IMR-90 (cell line): Measurements from ENCODE around the gene KCNQ1. TPM values are rescaled to one million over a fixed set of nuclear protein-coding genes. Genes with fewer than 3 reads are reported as not detected.

Source experiments
- ATAC-seq: fragments of 200-7000 bp; cut with Tn5 transposase; 2 replicates; pipeline ENCODE4 v1.9.1; 2020; ENCODE audit warnings: low read depth, mild to moderate bottlenecking, moderate library complexity
- BruUV-seq: library from RNA; stranded (reverse); fragments of 400-500 nt; replicated peaks from 2 replicates; lab custom pipeline; 2021; lab: Mats Ljungman, UMichigan
- CTCF ChIA-PET: fragments of 300-600 bp; formaldehyde crosslinking; extraction: SDS; loops from one replicate; lab custom pipeline; 2021; ENCODE audit warnings: antibody characterized with exemption; lab: Yijun Ruan, JAX
- POLR2A ChIA-PET: fragments of 300-600 bp; sonication (Branson Sonifier 250); formaldehyde crosslinking; loops from one replicate; lab custom pipeline; 2022; ENCODE audit warnings: antibody characterized with exemption; ENCODE audit not compliant: unreplicated experiment; lab: Charles Lee
- DNase-seq: peaks from one replicate; pipeline ENCODE4 v3.0.0; 2013
- H2AFZ ChIP-seq: replicated peaks from 2 replicates; pipeline ENCODE3; 2013; ENCODE audit warnings: low read length, mild to moderate bottlenecking; ENCODE audit not compliant: poor library complexity
- H2AK5ac ChIP-seq: 2 replicates; pipeline ENCODE4 v1.6.1; 2013; ENCODE audit warnings: low read depth, low read length, inconsistent platforms
- H2AK9ac ChIP-seq: replicated peaks from 2 replicates; pipeline ENCODE3; 2013; ENCODE audit warnings: mild to moderate bottlenecking, low read depth, low read length, moderate library complexity; ENCODE audit not compliant: poor library complexity
- H2BK120ac ChIP-seq: 2 replicates; pipeline ENCODE4 v1.6.1; 2013; ENCODE audit warnings: low read depth, low read length, inconsistent platforms
- H2BK15ac ChIP-seq: 3 replicates; pipeline ENCODE4 v1.6.1; 2013; ENCODE audit warnings: low read depth, low read length, inconsistent platforms
- H2BK20ac ChIP-seq: 2 replicates; pipeline ENCODE4 v1.6.1; 2013; ENCODE audit warnings: low read depth, mild to moderate bottlenecking, inconsistent platforms, low read length, moderate library complexity
- H2BK5ac ChIP-seq: 2 replicates; pipeline ENCODE4 v1.6.1; 2013; ENCODE audit warnings: mild to moderate bottlenecking, low read depth, low read length, inconsistent platforms; ENCODE audit not compliant: poor library complexity, severe bottlenecking
- H3K14ac ChIP-seq: replicated peaks from 2 replicates; pipeline ENCODE4 v1.6.1; 2013; ENCODE audit warnings: low read depth, low read length, inconsistent platforms
- H3K18ac ChIP-seq: 2 replicates; pipeline ENCODE4 v1.6.1; 2013; ENCODE audit warnings: low read depth, low read length, control low read depth
- H3K23ac ChIP-seq: 2 replicates; pipeline ENCODE4 v1.6.1; 2013; ENCODE audit warnings: low read depth, low read length, inconsistent platforms
- H3K27ac ChIP-seq: 2 replicates; pipeline ENCODE4 v1.5.1; 2013; ENCODE audit warnings: mild to moderate bottlenecking, control low read depth, low read length; ENCODE audit not compliant: insufficient read depth
- H3K27me3 ChIP-seq: 2 replicates; pipeline ENCODE4 v1.6.1; 2013; ENCODE audit warnings: low read length; ENCODE audit not compliant: control insufficient read depth, insufficient read depth
- H3K36me3 ChIP-seq: 2 replicates; pipeline ENCODE4 v1.6.1; 2013; ENCODE audit warnings: low read length, mixed read lengths; ENCODE audit not compliant: control insufficient read depth, insufficient read depth
- H3K4ac ChIP-seq: 2 replicates; pipeline ENCODE4 v1.6.1; 2013; ENCODE audit warnings: low read depth, low read length, inconsistent platforms
- H3K4me1 ChIP-seq: 2 replicates; pipeline ENCODE4 v1.6.1; 2013; ENCODE audit warnings: low read length, mixed read lengths; ENCODE audit not compliant: control insufficient read depth, insufficient read depth
- H3K4me2 ChIP-seq: 2 replicates; pipeline ENCODE4 v1.6.1; 2013; ENCODE audit warnings: low read depth, mild to moderate bottlenecking, control low read depth, low read length, moderate library complexity
- H3K4me3 ChIP-seq: 2 replicates; pipeline ENCODE4 v1.5.1; 2013; ENCODE audit warnings: low read depth, mild to moderate bottlenecking, control low read depth, low read length, moderate library complexity; ENCODE audit not compliant: insufficient read depth
- H3K56ac ChIP-seq: 2 replicates; pipeline ENCODE4 v1.6.1; 2013; ENCODE audit warnings: low read length, inconsistent platforms; ENCODE audit not compliant: insufficient read depth; ENCODE audit errors: extremely low read depth
- H3K79me1 ChIP-seq, 2 experiments: 2 replicates each; pipeline ENCODE4 v1.6.1; 2013; ENCODE audit warnings: low read length in 2 of 2, inconsistent platforms in 1 of 2, low read depth in 1 of 2
- H3K9ac ChIP-seq: 2 replicates; pipeline ENCODE4 v1.6.1; 2013; ENCODE audit warnings: low read depth, low read length, control low read depth
- H3K9me1 ChIP-seq: 2 replicates; pipeline ENCODE4 v1.6.1; 2013; ENCODE audit warnings: low read length, inconsistent platforms; ENCODE audit not compliant: insufficient read depth
- H3K9me3 ChIP-seq: 2 replicates; pipeline ENCODE4 v1.6.1; 2013; ENCODE audit warnings: low read length; ENCODE audit not compliant: control insufficient read depth, insufficient read depth
- H4K20me1 ChIP-seq: 2 replicates; pipeline ENCODE4 v1.6.1; 2013; ENCODE audit warnings: low read length, inconsistent platforms; ENCODE audit not compliant: insufficient read depth
- H4K5ac ChIP-seq: 2 replicates; pipeline ENCODE4 v1.6.1; 2013; ENCODE audit warnings: mild to moderate bottlenecking, low read depth, low read length, control low read depth
- H4K8ac ChIP-seq, 2 experiments: 2 replicates each; pipeline ENCODE4 v1.6.1; 2013; ENCODE audit warnings: low read depth in 2 of 2, low read length in 2 of 2, control low read depth in 1 of 2, inconsistent platforms in 1 of 2
- H4K91ac ChIP-seq: 2 replicates; pipeline ENCODE4 v1.6.1; 2013; ENCODE audit warnings: low read depth, low read length, inconsistent platforms; ENCODE audit not compliant: insufficient read depth
- CHD1 ChIP-seq: IDR thresholded peaks from 2 replicates; pipeline ENCODE4 v1.6.1; 2012; ENCODE audit warnings: low read depth, low read length, improper control_type of control experiment
- CTCF ChIP-seq: conservative IDR thresholded peaks from 2 replicates; pipeline ENCODE4 v1.5.1; 2012; ENCODE audit warnings: mild to moderate bottlenecking, low read depth, low read length, improper control_type of control experiment
- ELK1 ChIP-seq: fragments of 150-350 bp; IDR thresholded peaks from 2 replicates; pipeline ENCODE4 v1.6.1; 2016; ENCODE audit warnings: low read depth, mild to moderate bottlenecking, low read length, moderate library complexity, borderline replicate concordance
- FOS ChIP-seq: fragments of 150-350 bp; IDR thresholded peaks from 2 replicates; pipeline ENCODE4 v1.6.1; 2016; ENCODE audit warnings: low read depth, low read length
- MAFK ChIP-seq: IDR thresholded peaks from 2 replicates; pipeline ENCODE4 v1.6.1; 2012; ENCODE audit warnings: low read depth, low read length, improper control_type of control experiment
- MXI1 ChIP-seq: IDR thresholded peaks from 2 replicates; pipeline ENCODE4 v1.6.1; 2012; ENCODE audit warnings: low read depth, mild to moderate bottlenecking, low read length, moderate library complexity, borderline replicate concordance
- NFE2L2 ChIP-seq: fragments of 150-350 bp; IDR thresholded peaks from 2 replicates; pipeline ENCODE4 v1.6.1; 2016; ENCODE audit warnings: low read depth, mild to moderate bottlenecking, low read length
- POLR2A ChIP-seq: IDR thresholded peaks from 2 replicates; pipeline ENCODE4 v1.6.1; 2012; ENCODE audit warnings: mild to moderate bottlenecking, low read depth, low read length
- RAD21 ChIP-seq: IDR thresholded peaks from 2 replicates; pipeline ENCODE4 v1.6.1; 2012; ENCODE audit warnings: low read length, improper control_type of control experiment
- RFX5 ChIP-seq: IDR thresholded peaks from 2 replicates; pipeline ENCODE4 v1.8.0; 2012; ENCODE audit warnings: low read depth, mild to moderate bottlenecking, low read length, moderate library complexity
- USF2 ChIP-seq: fragments of 150-350 bp; IDR thresholded peaks from 2 replicates; pipeline ENCODE4 v1.6.1; 2017; ENCODE audit warnings: mild to moderate bottlenecking, antibody characterized with exemption, low read length, low read depth
- WGBS, 2 experiments: methylation state at CpG; one replicate each; pipeline versions ENCODE4 v1.1.5 to v1.1.7; 2013; ENCODE audit warnings: missing lambda C conversion rate in 2 of 2; ENCODE audit not compliant: insufficient read length in 1 of 2; ENCODE audit errors: extremely low coverage in 2 of 2; 5-methylcytosine and 5-hydroxymethylcytosine counted together
- dilution Hi-C: fragments of 300-500 bp; cut with HindIII; formaldehyde crosslinking; loops from one replicate; pipeline ENCODE4 v1.14.3; 2018; ENCODE audit warnings: low sequenced_read_pairs; ENCODE audit not compliant: unreplicated experiment
- in situ Hi-C: fragments of 300-500 bp; cut with MboI; formaldehyde crosslinking; loops from 3 replicates; pipeline ENCODE4 v1.14.3; 2019; ENCODE audit warnings: low sequenced_read_pairs, inconsistent platforms, mixed read lengths
- intact Hi-C: fragments of 100-400 bp; cut with micrococcal nuclease; formaldehyde crosslinking; loops from 2 replicates; pipeline ENCODE4 v1.10.0; 2022
- polyA plus RNA-seq, 3 experiments: library from polyadenylated mRNA; depleted of rRNA; stranded (reverse); fragments of >200 nt; gene quantifications; 2 replicates each; pipeline ENCODE4 v1.2.3, GENCODE V29; 2012; ENCODE audit warnings: low replicate concordance in 1 of 3
- total RNA-seq: library from RNA; depleted of rRNA; stranded (reverse); fragments of >200 nt; gene quantifications from 2 replicates; pipeline ENCODE4 v1.2.3, GENCODE V29; 2012

The KCNQ1 gene
- total and polyA plus RNA-seq, 2 of the 4 experiments (the other 2 are of a cell fraction): 0.07 TPM; not detected in 1

GRCh38 chr11:2694495-2694894, 249.7 kb downstream of the KCNQ1 start (continued):
- no peak for TF ChIP-seq ELK1

GRCh38 chr11:2694995-2695939, 250.5 kb downstream of the KCNQ1 start:
- POLR2A ChIA-PET: no interaction called here
- H3K9me1 ChIP-seq: peaks cover 8% of the 10 kb centered on the region; the same call in 1 of the 2 replicates
- H3K23ac ChIP-seq: no peak overlapping the region
- no peak overlapping the region for H2BK120ac ChIP-seq
- H3K79me1 ChIP-seq: peaks cover 0 to 58% of the 10 kb centered on the region in 2 experiments; a peak in 3 of 4 replicates
- ATAC-seq (no peak), DNase-seq (no peak)
- no peak overlapping the region; the same call in 1 of the 2 replicates for H3K4me2 ChIP-seq
- intact Hi-C loops (loop anchor here (2.0 kb wide), 1 partner anchor 190 kb away; the partner anchor contains the start of gene CDKN1C), dilution Hi-C loops (no loop called here), in situ Hi-C loops (loop anchor here (5.0 kb wide), 1 partner anchor 182 kb away; no protein-coding TSS in a partner anchor)
- H4K8ac ChIP-seq: no peak overlapping the region
- no peak overlapping the region for H3K14ac ChIP-seq
- no peaks in the 10 kb centered on the region; the same call in 1 of the 2 replicates for H3K27me3 ChIP-seq
- no peak overlapping the region for H4K91ac ChIP-seq
- no peak overlapping the region for H3K4ac ChIP-seq
- H3K56ac ChIP-seq: no peak overlapping the region
- H3K27ac ChIP-seq: no peak overlapping the region
- WGBS, 2 experiments: 70% methylated on average over 2 of the region's 9 CpGs; no CpG with 5 or more reads in 1 of the 2 experiments
- H2AK5ac ChIP-seq: no peak overlapping the region
- H3K9ac ChIP-seq: no peak overlapping the region
- peaks cover 3% of the 10 kb centered on the region for H3K4me1 ChIP-seq
- H3K18ac ChIP-seq: no peak overlapping the region
- no peak overlapping the region for H2BK5ac ChIP-seq
- H4K5ac ChIP-seq: no peak overlapping the region
- no peaks in the 10 kb centered on the region; the same call in 1 of the 2 replicates for H3K9me3 ChIP-seq
- no peak overlapping the region for H2AFZ ChIP-seq
- no peak overlapping the region for H2BK20ac ChIP-seq
- no peak overlapping the region for H3K4me3 ChIP-seq
- H3K36me3 ChIP-seq: peaks cover 5% of the 10 kb centered on the region; the same call in 1 of the 2 replicates
- no peak overlapping the region for H2AK9ac ChIP-seq
- no TSS peak for BruUV-seq
- H2BK15ac ChIP-seq: no peak overlapping the region
- H4K20me1 ChIP-seq: peaks cover 87% of the 10 kb centered on the region
- CTCF ChIA-PET: no interaction called here
- TF ChIP-seq CHD1 (no peak), MAFK (no peak), POLR2A (no peak), USF2 (no peak), MXI1 (no peak), RAD21 (no peak), FOS (no peak), NFE2L2 (no peak), CTCF (no peak), RFX5 (no peak)
